ENCODE data around the gene TUBA4A.
"Not testable (repeated sequence)": the region's sequence is repeated elsewhere in the genome, so short reads cannot be mapped to it uniquely, and the experiment has no call there.

TUBA4A gene

DNA sequence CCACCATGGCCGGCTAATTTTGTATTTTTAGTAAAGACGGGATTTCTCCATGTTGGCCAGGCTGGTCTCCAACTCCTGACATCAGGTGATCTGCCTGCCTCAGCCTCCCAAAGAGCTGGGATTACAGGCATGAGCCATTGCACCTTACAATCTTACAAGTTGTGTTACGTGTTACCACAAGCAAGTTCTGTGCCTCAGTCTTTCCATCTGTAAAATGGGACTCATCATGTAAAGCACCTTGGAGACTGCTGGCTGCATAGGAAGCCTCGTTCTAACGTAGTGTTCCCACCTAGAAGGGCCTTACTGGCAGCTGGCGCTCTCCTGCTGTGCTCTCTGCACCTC lies 35.4 kb upstream of the TUBA4A start:
- CTCF ChIA-PET: interaction anchor here (0.7 to 11.5 kb wide), 2 partner anchors 8 to 10 kb away, joined by 3 to 336 read pairs; partner anchors contain the start of gene DNAJB2
- POLR2A ChIA-PET: interaction anchor here (1.4 kb wide), 1 partner anchor 10 kb away, joined by 3 read pairs; the partner anchor contains the start of gene DNAJB2
- TF ChIP-seq CTCF (IDR thresholded peaks at IDR 0.05; ENCODE audit: control extremely low read depth, extremely low read depth, low read depth, missing control alignments): no peak

DNA sequence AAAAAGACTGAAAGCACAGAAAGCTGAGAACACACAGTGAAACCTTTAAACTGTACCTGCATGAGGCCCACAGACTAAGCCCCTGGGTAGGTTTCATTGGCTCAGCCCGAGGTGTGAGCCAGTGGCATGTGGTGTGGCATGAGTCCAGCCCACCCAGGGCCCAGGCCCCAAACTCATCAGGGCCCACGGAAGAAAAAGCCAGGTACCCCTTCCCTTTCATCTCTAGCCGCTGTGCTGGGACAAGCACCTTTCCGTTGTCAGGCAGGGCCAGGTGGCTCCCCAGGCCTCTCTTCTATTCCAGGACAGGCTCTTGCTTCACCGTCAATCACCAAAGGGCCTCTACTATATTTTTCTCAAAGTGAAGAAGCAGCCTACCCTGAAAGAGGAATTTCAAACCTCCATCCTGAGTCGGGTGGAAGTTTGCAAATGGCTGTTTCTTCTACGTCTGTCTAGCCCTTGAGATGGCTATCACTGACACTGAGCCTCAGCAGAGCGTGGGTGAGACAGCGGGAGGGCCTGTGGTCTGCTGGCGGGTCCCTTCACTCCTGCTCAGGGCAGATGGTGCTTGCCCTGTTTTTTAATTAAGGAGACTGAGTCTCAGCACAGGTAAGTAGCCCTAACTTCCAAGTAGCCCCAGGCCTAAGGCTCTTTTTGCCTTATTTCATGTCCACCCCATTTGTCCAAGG lies 34.0 kb upstream of the TUBA4A start:
- ChIA-PET CTCF (interaction anchor here (3.9 to 11.5 kb wide), 2 partner anchors 8 to 11 kb away, joined by 20 to 336 read pairs; partner anchors contain the start of gene DNAJB2), POLR2A (interaction anchor here (0.7 kb wide), 1 partner anchor 9 kb away, joined by 3 read pairs; no protein-coding TSS in a partner anchor)
- no peak for TF ChIP-seq CTCF (IDR thresholded peaks at IDR 0.05; ENCODE audit: control extremely low read depth, extremely low read depth, low read depth, missing control alignments)
- no peak for DNase-seq (ENCODE audit: extremely low spot score)

More for the DNA sequence above, 35.4 kb upstream of the TUBA4A start:
- DNase-seq (ENCODE audit: extremely low spot score): no peak

- ChIA-PET POLR2A (interaction anchor here (0.7 to 0.9 kb wide), 2 partner anchors 9 to 59 kb away, joined by 3 read pairs; no protein-coding TSS in a partner anchor), CTCF (interaction anchor here (1.0 to 16.0 kb wide), 4 partner anchors 4 to 25 kb away, joined by 4 to 336 read pairs (median 178); partner anchors contain the start of gene DNAJB2)
- DNase-seq (ENCODE audit: extremely low spot score): not testable (repeated sequence)
These were observed 33.4 kb upstream of the TUBA4A start for GRCh38 chr2:219287116-219287440.

GRCh38 chr2:219286436-219287115 lies 32.9 kb upstream of the TUBA4A start:
- ChIA-PET POLR2A (interaction anchor here (0.7 to 1.0 kb wide), 3 partner anchors 8 to 59 kb away, joined by 3 to 8 read pairs (median 3); no protein-coding TSS in a partner anchor), CTCF (interaction anchor here (1.0 to 16.0 kb wide), 5 partner anchors 4 to 307 kb away, joined by 4 to 336 read pairs (median 20); partner anchors contain the start of gene DNAJB2)
- no peak for TF ChIP-seq CTCF (IDR thresholded peaks at IDR 0.05; ENCODE audit: control extremely low read depth, extremely low read depth, low read depth, missing control alignments)
- no peak for DNase-seq (ENCODE audit: extremely low spot score)

DNA sequence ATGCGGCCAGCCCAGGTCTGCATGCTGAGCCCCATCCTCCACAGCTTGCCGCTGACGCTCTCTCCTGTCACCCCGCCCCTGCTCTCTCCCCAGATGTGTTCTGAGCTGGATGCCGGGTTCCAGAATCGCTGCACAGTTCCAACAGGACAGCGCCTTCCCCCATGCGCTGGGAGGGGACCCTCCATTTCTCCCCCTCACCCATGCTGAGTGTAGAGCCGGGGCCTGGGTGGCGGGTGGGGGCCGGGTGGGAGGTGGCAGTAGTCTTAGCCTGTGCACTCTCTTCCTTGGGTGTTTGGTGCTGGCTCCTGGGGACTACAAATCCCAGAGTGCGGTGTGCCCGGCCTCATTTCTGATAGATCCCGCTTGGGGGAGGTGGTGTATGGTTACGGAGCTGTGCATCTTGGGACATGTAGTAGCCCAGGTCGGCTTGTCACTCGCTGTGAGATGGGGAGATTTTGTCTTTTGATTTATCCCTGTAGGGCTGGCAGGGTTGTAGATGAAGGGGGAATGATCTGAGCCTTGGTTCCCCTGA lies 32.2 kb upstream of the TUBA4A start:
- DNase-seq (ENCODE audit: extremely low spot score): no peak
- TF ChIP-seq CTCF (IDR thresholded peaks at IDR 0.05; ENCODE audit: control extremely low read depth, extremely low read depth, low read depth, missing control alignments): no peak
- ChIA-PET CTCF (interaction anchor here (1.0 to 16.0 kb wide), 6 partner anchors 5 to 306 kb away, joined by 3 to 336 read pairs (median 12); partner anchors contain the start of gene DNAJB2), POLR2A (interaction anchor here (1.0 kb wide), 1 partner anchor 34 kb away, joined by 8 read pairs; no protein-coding TSS in a partner anchor)

GRCh38 chr2:219285373-219285735 lies 31.6 kb upstream of the TUBA4A start:
- no peak for TF ChIP-seq CTCF (IDR thresholded peaks at IDR 0.05; ENCODE audit: control extremely low read depth, extremely low read depth, low read depth, missing control alignments)
- POLR2A ChIA-PET: no interaction called here
- no peak for DNase-seq (ENCODE audit: extremely low spot score)
- CTCF ChIA-PET: interaction anchor here (1.1 to 16.0 kb wide), 6 partner anchors 6 to 305 kb away, joined by 3 to 336 read pairs (median 12); partner anchors contain the start of gene DNAJB2
